ENCODE measurements around the gene NMUR1.

NMUR1 gene

DNA sequence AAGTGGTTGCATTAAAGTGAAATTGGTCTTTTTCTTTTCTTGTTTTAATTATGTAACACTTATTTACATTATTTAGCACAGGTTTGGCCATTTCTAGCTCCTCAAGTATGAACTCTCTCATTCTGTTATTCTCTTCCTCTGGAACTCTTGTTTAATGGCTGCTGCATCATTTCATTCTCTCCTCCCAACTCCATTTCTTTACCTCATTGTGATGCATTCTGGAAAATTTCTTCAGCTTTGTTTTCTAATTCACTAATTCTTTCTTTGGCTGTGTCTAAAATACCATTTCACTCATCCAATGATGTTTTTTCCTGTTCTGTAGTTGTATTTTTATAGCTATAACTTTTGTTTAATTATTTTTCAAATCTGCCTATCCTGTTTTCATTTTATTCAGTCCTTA lies 22.5 kb upstream of the NMUR1 start:
- no peak for DNase-seq

- no peak for DNase-seq
Observed at GRCh38 chr2:231549446-231550239, 19.4 kb upstream of the NMUR1 start.

DNA sequence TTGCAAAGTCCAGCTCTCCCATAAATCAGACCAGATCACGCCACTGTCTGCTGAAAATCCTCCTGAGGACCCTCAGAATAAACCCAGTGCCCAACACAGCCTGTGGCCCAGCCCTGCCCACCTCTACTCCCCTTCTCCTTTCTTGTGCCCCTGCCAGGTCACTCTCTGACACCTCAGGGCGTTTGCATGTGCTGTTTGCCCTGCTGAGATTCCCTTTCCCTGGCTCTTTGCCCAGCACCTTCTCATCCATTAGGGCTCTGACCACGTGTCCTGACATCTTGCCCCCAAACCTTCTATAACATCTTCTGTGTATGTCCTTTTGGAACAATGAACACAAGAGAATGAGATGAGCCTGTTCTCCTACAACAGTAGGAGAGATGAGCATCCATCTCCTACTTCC lies 18.5 kb upstream of the NMUR1 start:
- DNase-seq: no peak

- DNase-seq: no peak
Observed at GRCh38 chr2:231547315-231548110, 17.3 kb upstream of the NMUR1 start.

- no peak for DNase-seq
Observed at GRCh38 chr2:231546014-231546715, 15.9 kb upstream of the NMUR1 start.

DNA sequence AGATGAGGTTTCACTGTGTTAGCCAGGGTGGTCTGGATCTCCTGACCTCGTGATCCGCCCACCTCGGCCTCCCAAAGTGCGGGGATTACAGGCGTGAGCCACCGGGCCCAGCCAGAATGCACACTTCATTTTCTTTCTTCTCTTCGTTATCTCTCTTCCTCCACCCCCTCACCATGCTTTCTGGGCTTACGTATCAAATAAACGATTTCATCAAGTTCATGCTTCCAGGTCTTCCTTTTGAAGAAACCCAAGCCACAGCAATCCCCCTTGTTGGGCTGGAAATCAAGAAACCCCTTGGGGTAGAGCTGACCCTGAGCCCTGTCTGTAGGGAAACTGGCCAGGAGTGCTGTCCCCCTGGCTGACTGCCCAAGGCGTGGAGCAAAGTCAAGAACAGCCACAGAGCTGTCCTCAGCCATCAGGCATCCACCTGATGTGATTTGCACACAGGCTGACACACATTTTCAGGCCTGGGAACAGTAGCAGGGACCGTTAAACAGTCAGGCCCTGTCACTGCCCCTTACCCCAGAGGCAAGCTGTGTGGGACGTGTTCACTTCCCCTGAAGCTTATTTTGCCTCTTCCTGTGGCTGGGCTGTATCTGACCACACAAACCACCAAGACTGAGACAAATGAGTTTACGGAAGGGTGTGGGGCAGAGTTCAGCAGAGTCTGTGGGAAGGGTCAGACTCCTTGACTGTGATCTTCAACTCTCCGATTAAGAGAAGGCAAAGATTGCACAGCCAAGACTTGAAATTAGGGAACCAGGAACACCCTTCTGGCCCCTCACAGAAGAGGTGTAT lies 15.1 kb upstream of the NMUR1 start:
- DNase-seq: peak; percentile 36

DNA sequence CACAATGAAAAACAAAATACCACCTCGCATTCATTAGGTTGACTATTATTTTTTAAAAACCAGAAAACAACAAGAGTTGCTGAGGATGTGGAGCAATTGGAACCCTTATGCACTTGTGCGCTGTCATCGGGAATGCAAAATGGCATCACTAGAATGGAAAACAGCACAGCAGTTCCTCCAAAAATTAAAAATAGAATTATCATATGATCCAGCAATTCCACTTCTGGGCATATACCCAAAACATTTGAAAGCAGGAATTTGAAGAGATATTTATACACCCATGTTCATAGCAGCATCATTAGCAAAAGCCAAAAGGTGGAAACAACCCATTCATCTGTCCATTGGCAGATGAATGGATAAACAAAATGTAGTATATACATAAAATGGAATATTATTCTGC lies 11.9 kb upstream of the NMUR1 start:
- no peak for DNase-seq

- DNase-seq: no peak
Observed at GRCh38 chr2:231541645-231542044, 11.4 kb upstream of the NMUR1 start.

GRCh38 chr2:231539991-231540390 lies 9.7 kb upstream of the NMUR1 start:
- no peak for DNase-seq

- no peak for DNase-seq
Observed at GRCh38 chr2:231535961-231536360, 5.7 kb upstream of the NMUR1 start.

GRCh38 chr2:231533777-231534125 lies 3.5 kb upstream of the NMUR1 start:
- no peak for DNase-seq

DNA sequence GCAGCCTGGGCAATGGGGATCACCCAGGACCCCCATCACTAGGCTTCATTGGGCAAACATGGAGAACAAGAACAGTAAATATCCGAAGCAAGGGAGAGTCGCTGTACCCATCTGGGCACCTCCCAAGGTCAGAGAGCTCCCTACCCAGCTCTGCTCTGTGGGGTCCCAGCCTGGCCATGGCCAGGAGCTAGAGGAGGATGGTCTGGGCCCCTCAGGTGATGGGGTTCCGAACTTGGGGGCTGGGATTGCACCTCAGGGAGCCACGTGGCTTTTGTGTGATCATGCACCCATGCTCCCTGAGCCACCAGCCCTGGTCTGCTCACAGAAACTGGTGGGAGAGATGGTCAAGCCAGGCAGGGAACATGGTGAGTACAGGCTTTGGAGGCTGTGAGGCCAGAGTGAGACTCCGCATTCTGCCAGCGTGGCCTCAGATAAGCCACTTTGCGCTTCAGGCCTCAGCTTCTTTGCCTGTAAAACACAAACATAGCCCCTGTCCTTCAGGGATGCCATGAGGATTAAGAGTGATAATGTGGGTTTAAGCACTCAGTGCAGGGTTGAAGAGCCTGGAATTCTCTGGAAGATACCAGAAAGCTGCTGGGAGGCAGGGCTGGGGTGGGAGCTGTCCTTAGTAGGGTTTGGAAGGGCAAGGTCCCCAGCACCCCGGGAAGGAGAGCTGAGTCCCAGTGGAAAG lies 3.0 kb upstream of the NMUR1 start:
- no peak for DNase-seq

DNA sequence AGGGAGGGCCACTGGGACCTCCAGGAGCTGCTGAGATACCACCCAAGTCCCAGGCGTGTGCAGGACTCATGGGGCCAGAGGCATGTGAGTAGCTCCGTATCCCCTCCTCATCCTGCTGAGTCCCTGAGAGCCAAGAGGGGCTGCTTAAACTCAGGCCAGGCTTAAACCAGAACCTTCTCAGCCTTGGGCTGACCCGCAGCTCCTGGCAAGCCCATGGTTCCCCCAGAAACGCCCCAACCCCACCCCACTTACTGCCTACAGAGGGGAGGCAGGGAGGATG lies 2.5 kb upstream of the NMUR1 start:
- DNase-seq: no peak

DNA sequence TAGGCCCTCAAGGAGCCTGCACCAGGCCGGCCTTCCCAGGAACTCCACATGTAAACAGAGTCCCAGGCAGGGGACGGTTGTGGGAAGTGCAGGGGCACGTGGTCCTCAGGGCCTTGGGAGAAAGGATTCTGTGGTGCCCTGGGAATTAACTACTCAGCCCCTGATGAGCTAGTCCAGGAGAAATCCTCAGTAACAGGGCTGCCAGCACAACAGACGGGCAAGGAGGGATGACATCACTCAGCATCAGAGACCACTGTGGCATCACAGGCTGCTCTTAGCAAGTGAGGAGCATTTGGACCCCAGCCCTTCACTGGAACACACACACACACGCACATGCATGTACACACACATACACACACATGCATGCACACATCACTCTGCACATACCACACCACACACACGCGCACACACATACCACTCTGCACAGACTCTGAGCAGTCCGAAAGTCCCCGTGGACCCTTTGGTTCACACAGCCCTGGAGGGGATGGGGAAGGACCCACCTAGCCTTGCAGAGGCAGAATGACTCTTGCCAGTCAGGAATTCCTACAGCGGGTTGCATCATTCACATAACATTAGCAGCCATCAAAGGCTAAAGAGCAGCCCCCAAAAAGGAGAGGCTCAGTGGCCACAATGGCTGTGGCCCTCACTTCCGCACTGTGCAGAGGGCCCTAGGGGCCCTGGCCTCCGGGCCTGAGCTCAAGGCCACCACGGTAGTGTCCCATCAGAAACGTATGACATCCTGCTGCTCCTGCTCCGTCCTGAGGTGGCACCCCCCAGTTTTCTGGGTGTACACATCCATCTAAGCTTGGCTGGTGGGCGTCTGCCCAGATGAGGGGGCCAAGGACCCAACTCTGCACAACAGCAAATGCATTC lies 1.9 kb upstream of the NMUR1 start:
- DNase-seq: no peak

DNA sequence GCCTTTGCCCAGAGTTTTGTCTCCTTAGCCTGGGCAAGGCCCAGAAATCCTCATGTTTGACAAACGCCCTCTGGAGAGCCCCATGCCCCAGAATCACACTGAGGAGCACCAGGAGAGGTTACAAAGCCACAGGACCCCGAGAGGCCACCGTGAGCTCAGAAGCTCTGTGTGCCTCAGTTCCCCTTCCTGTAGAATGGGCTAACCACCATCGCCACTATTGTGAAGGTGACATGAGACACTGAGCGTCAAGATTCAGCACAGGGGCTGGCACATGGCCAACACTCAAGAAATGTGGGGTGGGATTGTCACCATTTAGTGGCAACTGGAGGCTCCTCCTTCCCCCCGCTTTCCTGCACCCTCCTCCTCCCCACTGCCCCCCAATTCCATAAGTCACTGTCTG lies 1.2 kb upstream of the NMUR1 start:
- DNase-seq: no peak

DNA sequence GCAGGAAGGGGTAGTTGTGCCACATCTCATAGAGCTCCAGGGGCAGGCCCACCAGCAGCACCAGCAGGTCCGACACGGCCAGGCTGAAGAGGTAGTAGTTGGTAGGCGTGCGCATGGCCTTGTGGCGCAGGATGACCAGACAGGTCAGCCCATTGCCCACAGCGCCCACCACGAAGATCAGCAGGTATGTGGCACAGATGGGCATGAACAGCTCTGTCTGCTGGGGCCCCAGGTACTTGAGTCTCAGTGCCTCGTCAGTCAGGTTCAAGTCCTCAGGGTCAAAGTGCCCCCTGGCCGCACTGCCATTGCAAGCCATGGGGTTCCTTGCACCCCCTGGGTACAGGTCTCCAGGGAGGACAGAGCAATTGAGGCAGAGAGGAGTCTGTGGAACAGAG lies 1.6 kb downstream of the NMUR1 start:
- DNase-seq: no peak

DNA sequence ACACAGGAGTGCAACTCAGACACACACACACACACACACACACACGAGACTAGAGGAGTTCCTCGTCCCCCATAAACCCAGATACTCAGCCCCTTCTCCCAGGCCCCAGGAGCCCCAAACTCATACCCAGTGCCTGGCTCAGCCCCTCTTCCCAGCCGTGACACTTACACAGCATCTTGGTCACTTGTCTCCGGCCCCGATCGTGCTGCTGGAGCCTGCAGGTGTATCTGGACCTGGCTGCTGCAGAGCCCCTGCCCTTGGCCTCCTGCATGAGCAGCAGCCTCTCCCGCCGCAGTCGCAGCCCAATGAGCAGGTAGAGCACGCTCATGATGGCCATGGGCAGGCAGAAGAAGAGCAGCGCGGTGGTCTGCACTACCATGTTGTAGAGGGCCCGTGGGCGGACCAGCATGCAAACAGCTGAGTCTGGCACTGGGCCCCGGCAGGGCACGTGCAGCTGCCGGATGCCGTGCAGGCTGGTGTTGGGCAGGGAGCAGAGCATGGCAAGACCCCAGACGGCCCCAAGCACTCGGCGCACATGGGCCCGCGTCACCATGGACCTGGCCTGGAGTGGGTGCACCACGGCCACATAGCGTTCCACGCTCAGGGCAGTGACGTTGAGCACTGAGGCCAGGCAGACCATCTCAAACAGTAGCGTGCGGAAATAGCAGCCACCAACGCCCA lies 2.1 kb downstream of the NMUR1 start:
- DNase-seq: no peak

GRCh38 chr2:231527091-231527395 lies 3.2 kb downstream of the NMUR1 start:
- DNase-seq: no peak

DNA sequence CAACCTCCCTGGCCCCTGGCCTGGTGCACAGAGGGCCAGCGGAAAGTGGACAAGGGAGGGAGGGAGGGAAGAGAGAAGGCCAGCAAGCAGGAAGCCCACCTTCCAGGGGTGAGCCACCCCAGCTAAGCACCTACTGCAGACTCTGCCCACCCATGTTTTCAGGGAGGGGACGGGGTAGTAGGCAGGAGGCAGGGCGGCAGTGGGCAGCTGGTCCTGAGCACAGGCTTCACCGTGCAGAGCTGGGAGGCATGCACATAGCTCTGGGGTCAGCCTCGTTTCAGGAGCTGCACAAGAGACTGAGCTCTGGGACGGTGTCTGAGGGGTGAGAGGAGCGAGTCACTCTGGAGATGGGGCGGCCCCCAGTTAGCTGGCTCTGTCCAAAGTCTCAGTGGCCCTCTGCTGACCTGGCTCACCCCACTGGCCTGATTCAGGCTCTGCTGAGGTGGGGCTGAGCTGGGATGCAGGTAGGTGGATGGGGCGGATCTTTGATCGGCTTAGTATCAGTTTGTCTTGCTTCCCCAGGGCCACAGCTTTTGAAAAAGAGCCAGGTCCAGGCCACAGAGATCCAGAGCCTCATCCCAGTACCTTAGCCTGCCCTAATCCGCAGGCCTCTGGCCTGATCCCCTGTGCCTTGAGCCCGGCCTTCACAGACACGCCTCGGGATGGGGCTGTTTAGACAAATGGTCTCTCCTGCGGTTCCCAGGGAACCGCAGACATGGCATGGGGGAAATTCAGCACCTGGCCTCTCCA lies 3.7 kb downstream of the NMUR1 start:
- no peak for DNase-seq

Measured in activated CD8-positive, alpha-beta memory T cell treated with anti-CD3 and anti-CD28 coated beads, Interleukin-2, amount 50 U/mL, for 4 hours (primary cell).